Spleen (tissue), 11 donors: ENCODE measurements around the gene FHAD1. TPM values are rescaled to one million over a fixed set of nuclear protein-coding genes. Genes with fewer than 3 reads are reported as not detected.

ENCODE experiments used
- DNase-seq: peaks from one replicate; pipeline ENCODE4 v3.0.0-alpha.2; 2020
- H3K27ac ChIP-seq, 8 donors: fragments of 200-600 bp; sonication (generic) in 7 of 8; 1 replicate in 4 of 8; 2 replicates in 4 of 8; pipeline versions ENCODE4 v1.5.0 to v1.8.0; 2016 to 2021; ENCODE audit warnings: inconsistent platforms in 4 of 8, mild to moderate bottlenecking in 4 of 8, moderate library complexity in 1 of 8
- H3K27me3 ChIP-seq, 7 donors: fragments of 200-600 bp; sonication (generic) in 6 of 7; replicated peaks in 1 of 7; 1 replicate in 4 of 7; 2 replicates in 3 of 7; pipeline versions ENCODE4 v1.5.0 to v1.8.0; 2016 to 2021; ENCODE audit warnings: inconsistent platforms in 3 of 7, mild to moderate bottlenecking in 1 of 7
- H3K36me3 ChIP-seq, 6 donors: fragments of 200-600 bp; sonication (generic) in 5 of 6; 1 replicate in 4 of 6; 2 replicates in 2 of 6; pipeline versions ENCODE4 v1.5.0 to v1.8.0; 2016 to 2021; ENCODE audit warnings: inconsistent platforms in 2 of 6
- H3K4me1 ChIP-seq, 6 donors: fragments of 200-600 bp; sonication (generic) in 5 of 6; 1 replicate in 3 of 6; 2 replicates in 3 of 6; pipeline versions ENCODE4 v1.5.0 to v1.8.0; 2016 to 2021; ENCODE audit warnings: inconsistent platforms in 3 of 6
- H3K4me3 ChIP-seq, 8 donors: fragments of 200-600 bp; sonication (generic) in 7 of 8; 1 replicate in 4 of 8; 2 replicates in 4 of 8; pipeline versions ENCODE4 v1.5.0 to v1.8.0; 2016 to 2021; ENCODE audit warnings: inconsistent platforms in 4 of 8, mild to moderate bottlenecking in 4 of 8, moderate library complexity in 2 of 8
- H3K9me3 ChIP-seq, 8 donors: fragments of 200-600 bp; sonication (generic) in 7 of 8; 1 replicate in 4 of 8; 2 replicates in 4 of 8; pipeline versions ENCODE4 v1.5.0 to v1.8.0; 2016 to 2021; ENCODE audit warnings: inconsistent platforms in 4 of 8
- CTCF ChIP-seq, 11 experiments: fragments of 200-600 bp in 7 of 11; fragments of 450-650 bp in 4 of 11; sonication (generic) in 4 of 11; IDR thresholded peaks in 8 of 11; conservative IDR thresholded peaks in 3 of 11; 1 replicate in 7 of 11; 2 replicates in 4 of 11; pipeline versions ENCODE4 v1.4.0 to v1.8.0; 2016 to 2021; ENCODE audit warnings: antibody characterized with exemption in 11 of 11, inconsistent platforms in 4 of 11, mild to moderate bottlenecking in 1 of 11
- POLR2A ChIP-seq, 3 donors: fragments of 450-650 bp; IDR thresholded peaks; one replicate each; pipeline ENCODE4 v1.5.1; 2017; ENCODE audit warnings: antibody characterized with exemption in 3 of 3, mild to moderate bottlenecking in 1 of 3
- POLR2AphosphoS5 ChIP-seq, 3 donors: sonication (generic); formaldehyde crosslinking; IDR thresholded peaks; one replicate each; pipeline ENCODE4 v1.5.1; 2017; ENCODE audit warnings: antibody characterized with exemption in 3 of 3
- WGBS, 5 donors: extraction: QIAGEN DNeasy Blood & Tissue Kit in 3 of 5; methylation state at CpG; one replicate each; pipeline versions ENCODE4 v1.1.5 to v1.1.7; 2013 to 2018; 5-methylcytosine and 5-hydroxymethylcytosine counted together
- intact Hi-C: fragments of 100-400 bp; cut with DNase I; formaldehyde crosslinking; loops from one replicate; pipeline ENCODE4 v1.15.0; 2023; ENCODE audit warnings: low total_unique reads
- polyA plus RNA-seq, 3 donors: library from polyadenylated mRNA; stranded (reverse); fragments of 200-250 nt; gene quantifications; one replicate each; pipeline ENCODE4 v1.2.1, GENCODE V29; 2013
- total RNA-seq, 7 donors: library from RNA; depleted of rRNA in 3 of 7; stranded (reverse); fragments of >200 nt in 3 of 7; fragmentation: NEBNext Ultra II Directional in 4 of 7; extraction: Animal tissue kit (Norgen Biotek cat#: 25700) in 4 of 7; gene quantifications; one replicate each; pipeline versions ENCODE4 v1.1.0 to v1.2.1, GENCODE V29; 2016 to 2021
- donor health status: healthy with polysubstance abuse.
- donor health status: DM: no; HTN: no; CAD: no; lungs with moderate emphysema.
- donor health status: DM: no; HTN: no; CAD: no.
- donor health status: Bipolar disorder and iron deficiency.
- donor health status: healthy.
- donor health status: DM: no; HTN: no; CAD: no.
- donor health status: DM: yes; HTN: yes; CAD: no.

FHAD1 gene
- total and polyA plus RNA-seq, 10 donors, result 0.22 to 1.0 (median 0.28) TPM; not detected in 3

GRCh38 chr1:15443281-15443680 is 196.3 kb downstream of the FHAD1 start:
- TF ChIP-seq CTCF (IDR thresholded peaks at IDR 0.05 in 8 of 11, conservative IDR thresholded peaks at IDR 0.05 in 3 of 11) (no peak), POLR2AphosphoS5 (IDR thresholded peaks at IDR 0.05) (no peak), POLR2A (IDR thresholded peaks at IDR 0.05) (no peak)
- WGBS, 5 donors, result 71 to 92% (median 79%) methylated on average over 4 to 5 of the region's 5 CpGs

DNA sequence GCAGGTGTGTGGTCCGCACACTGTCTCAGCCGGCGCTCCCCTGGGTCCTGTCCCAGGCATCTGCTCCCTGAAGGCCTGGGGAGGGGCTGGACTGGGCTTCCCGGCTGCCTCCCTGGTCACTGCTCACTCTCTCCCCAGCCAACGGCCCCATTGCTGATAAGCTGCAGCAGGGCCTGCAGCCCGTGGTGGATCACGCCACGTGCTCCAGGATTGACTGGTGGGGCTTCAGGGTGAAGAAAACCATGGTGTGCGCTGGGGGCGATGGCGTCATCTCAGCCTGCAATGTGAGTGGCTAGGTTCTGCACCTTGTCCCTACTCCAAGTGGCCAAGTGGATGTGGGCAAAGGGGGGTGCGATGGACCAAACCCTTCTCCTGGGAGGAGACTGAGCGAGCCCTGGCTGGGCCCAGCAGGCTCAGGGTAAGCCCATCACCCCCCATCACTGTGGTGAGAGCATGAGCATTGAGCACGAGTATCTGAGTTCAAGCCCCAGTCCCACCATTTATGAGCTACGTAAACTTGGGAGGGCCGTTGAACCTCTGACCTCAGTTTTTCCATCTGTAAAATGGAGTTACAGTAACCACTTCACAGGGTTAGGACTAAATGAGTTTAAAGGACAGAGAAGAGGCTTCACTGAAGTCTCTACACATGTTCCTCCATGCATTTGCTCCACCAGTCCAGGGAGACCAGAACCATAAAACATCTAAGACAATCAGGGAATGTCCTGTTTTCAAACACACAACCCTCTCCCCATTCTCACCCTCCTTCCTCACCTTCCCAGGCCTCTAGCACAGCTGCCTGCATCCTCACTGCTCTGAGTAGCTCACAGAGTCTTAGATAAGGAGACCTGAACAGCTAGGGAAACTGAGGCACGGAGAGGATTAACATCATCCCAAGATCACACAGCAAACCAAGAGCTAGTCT is 197.7 kb downstream of the FHAD1 start:
- no peak overlapping the region for H3K4me3 ChIP-seq
- TF ChIP-seq POLR2AphosphoS5 (IDR thresholded peaks at IDR 0.05) (no peak), CTCF (IDR thresholded peaks at IDR 0.05 in 8 of 11, conservative IDR thresholded peaks at IDR 0.05 in 3 of 11) (no peak), POLR2A (IDR thresholded peaks at IDR 0.05) (no peak)
- no peak overlapping the region for H3K27ac ChIP-seq
- no peaks in the 10 kb centered on the region for H3K36me3 ChIP-seq
- no peaks in the 10 kb centered on the region for H3K9me3 ChIP-seq
- H3K27me3 ChIP-seq, result peaks cover 0 to 32% (median 0%) of the 10 kb centered on the region in 7 donors
- no peak for DNase-seq
- intact Hi-C loops, result no loop called here
- WGBS, 5 donors, result 79 to 89% (median 84%) methylated on average over 16 to 17 of the region's 17 CpGs
- H3K4me1 ChIP-seq, result peaks cover 0 to 3% (median 0%) of the 10 kb centered on the region in 6 donors

More at GRCh38 chr1:15443281-15443680, 196.3 kb downstream of the FHAD1 start:
- H3K4me3 ChIP-seq, result no peak overlapping the region
- H3K9me3 ChIP-seq, result no peaks in the 10 kb centered on the region
- H3K27ac ChIP-seq, result no peak overlapping the region
- no peaks in the 10 kb centered on the region for H3K36me3 ChIP-seq
- H3K27me3 ChIP-seq, result peaks cover 0 to 32% (median 0%) of the 10 kb centered on the region in 7 donors
- H3K4me1 ChIP-seq, result peaks cover 0 to 3% (median 0%) of the 10 kb centered on the region in 6 donors
- no peak for DNase-seq
- intact Hi-C loops, result no loop called here

DNA sequence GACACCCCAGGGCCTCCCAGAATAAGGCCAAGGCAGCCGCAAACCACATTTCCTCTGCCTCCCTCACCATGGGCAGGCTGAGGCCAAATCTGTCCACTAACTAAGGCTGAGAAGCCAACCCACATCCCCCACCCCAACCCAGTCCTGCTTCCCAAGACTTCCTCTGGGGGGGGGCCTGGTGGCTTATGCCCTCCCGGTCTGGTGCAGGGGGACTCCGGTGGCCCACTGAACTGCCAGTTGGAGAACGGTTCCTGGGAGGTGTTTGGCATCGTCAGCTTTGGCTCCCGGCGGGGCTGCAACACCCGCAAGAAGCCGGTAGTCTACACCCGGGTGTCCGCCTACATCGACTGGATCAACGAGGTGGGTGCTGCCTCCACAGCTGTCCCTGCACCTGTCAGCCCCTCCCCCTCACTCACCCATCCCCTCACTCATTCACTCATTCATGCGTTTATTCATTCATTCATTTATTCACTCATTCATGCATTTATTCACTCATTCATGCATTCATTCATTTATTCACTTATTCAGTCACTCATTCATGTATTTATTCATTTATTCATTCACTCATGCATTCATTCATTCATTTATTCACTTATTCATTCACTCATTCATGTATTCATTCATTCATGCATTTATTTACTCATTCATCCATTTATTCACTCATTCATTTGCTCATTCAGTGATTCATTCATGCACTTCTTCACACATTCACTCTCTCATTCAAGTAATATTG is 198.5 kb downstream of the FHAD1 start:
- no peak for TF ChIP-seq CTCF (IDR thresholded peaks at IDR 0.05 in 8 of 11, conservative IDR thresholded peaks at IDR 0.05 in 3 of 11)
- TF ChIP-seq POLR2AphosphoS5 (IDR thresholded peaks at IDR 0.05), result no peak
- TF ChIP-seq POLR2A (IDR thresholded peaks at IDR 0.05), result no peak
- 63 to 78% (median 65%) methylated on average over 14 of the region's 14 CpGs for WGBS, 5 donors
- Histone ChIP-seq H3K9me3 (no peaks in the 10 kb centered on the region), H3K36me3 (no peaks in the 10 kb centered on the region), H3K4me1 (peaks cover 0 to 3% (median 0%) of the 10 kb centered on the region in 6 donors), H3K27ac (no peak overlapping the region), H3K27me3 (peaks cover 0 to 32% (median 0%) of the 10 kb centered on the region in 7 donors), H3K4me3 (no peak overlapping the region)
- no peak for DNase-seq
- intact Hi-C loops, result no loop called here
